MM.1S (cell line): ENCODE data around the gene MPZL3.

Experiments used
- EZH2 ChIP-seq: fragments of 300-600 bp; sonication (generic); optimal IDR thresholded peaks from 2 replicates; pipeline ENCODE3; 2017; ENCODE audit warnings: low read depth, mild to moderate bottlenecking, antibody characterized with exemption, low read length, mixed read lengths
- TF ChIP-seq, protein P1 (sequence below): fragments of 300-600 bp; sonication (generic); IDR thresholded peaks from 2 replicates; pipeline ENCODE4 v1.5.1; 2016; ENCODE audit warnings: antibody characterized with exemption, low read length, mixed read lengths

DNA sequence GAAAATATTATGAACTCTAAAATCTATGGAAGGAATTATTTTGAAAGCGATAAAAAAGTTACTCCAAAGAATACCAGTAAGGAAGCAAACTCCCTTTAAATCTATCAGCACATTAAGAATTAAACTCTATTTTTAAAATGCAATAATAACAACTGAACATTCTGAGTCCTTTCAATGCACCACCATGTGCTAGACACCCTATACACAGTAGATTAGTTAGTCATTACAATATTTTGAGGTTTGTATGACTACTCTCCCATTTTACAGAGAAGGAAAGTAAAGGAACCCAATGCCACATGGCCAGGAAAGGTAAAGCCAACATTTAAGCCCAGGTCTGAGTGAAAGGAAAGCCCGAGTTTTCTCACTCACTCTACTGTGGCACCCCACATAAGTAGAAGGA is 45.1 kb downstream of the MPZL3 start:
- no peak for TF ChIP-seq EZH2
- TF ChIP-seq, protein P1, sequence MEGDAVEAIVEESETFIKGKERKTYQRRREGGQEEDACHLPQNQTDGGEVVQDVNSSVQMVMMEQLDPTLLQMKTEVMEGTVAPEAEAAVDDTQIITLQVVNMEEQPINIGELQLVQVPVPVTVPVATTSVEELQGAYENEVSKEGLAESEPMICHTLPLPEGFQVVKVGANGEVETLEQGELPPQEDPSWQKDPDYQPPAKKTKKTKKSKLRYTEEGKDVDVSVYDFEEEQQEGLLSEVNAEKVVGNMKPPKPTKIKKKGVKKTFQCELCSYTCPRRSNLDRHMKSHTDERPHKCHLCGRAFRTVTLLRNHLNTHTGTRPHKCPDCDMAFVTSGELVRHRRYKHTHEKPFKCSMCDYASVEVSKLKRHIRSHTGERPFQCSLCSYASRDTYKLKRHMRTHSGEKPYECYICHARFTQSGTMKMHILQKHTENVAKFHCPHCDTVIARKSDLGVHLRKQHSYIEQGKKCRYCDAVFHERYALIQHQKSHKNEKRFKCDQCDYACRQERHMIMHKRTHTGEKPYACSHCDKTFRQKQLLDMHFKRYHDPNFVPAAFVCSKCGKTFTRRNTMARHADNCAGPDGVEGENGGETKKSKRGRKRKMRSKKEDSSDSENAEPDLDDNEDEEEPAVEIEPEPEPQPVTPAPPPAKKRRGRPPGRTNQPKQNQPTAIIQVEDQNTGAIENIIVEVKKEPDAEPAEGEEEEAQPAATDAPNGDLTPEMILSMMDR = no peak
